Gastrocnemius medialis (tissue), 4 donors: Measurements from ENCODE around the gene IFNK. TPM values are rescaled to one million over a fixed set of nuclear protein-coding genes. Genes with fewer than 3 reads are reported as not detected.

Experiments used
- ATAC-seq, 2 donors: fragments of 150-250 bp; one replicate each; pipeline ENCODE4 v1.9.1; 2016
- DNase-seq, 2 donors: peaks; one replicate each; pipeline ENCODE4 v3.0.0-alpha.2; 2019
- H3K27ac ChIP-seq, 4 donors: fragments of 200-600 bp; sonication (generic); 1 replicate in 1 of 4; 2 replicates in 3 of 4; pipeline ENCODE4 v1.5.1; 2016 to 2018; ENCODE audit warnings: mild to moderate bottlenecking in 2 of 4, moderate library complexity in 1 of 4
- H3K27me3 ChIP-seq, 3 donors: fragments of 200-600 bp; sonication (generic) in 2 of 3; 1 replicate in 1 of 3; 2 replicates in 2 of 3; pipeline versions ENCODE4 v1.5.1 to v1.6.0; 2016 to 2019; ENCODE audit warnings: mild to moderate bottlenecking in 1 of 3, moderate library complexity in 1 of 3
- H3K36me3 ChIP-seq, 2 donors: fragments of 200-600 bp; sonication (generic) in 1 of 2; one replicate each; pipeline ENCODE4 v1.5.1; 2017 to 2018
- H3K4me1 ChIP-seq, 2 donors: fragments of 200-600 bp; sonication (generic) in 1 of 2; one replicate each; pipeline ENCODE4 v1.5.1; 2016 to 2017; ENCODE audit warnings: mild to moderate bottlenecking in 2 of 2
- H3K4me3 ChIP-seq, 4 donors: fragments of 200-600 bp; sonication (generic) in 3 of 4; 1 replicate in 1 of 4; 2 replicates in 3 of 4; pipeline ENCODE4 v1.5.1; 2016 to 2019; ENCODE audit warnings: mild to moderate bottlenecking in 2 of 4
- H3K9me3 ChIP-seq, 3 donors: fragments of 200-600 bp; sonication (generic) in 2 of 3; 1 replicate in 1 of 3; 2 replicates in 2 of 3; pipeline ENCODE4 v1.5.1; 2016 to 2019
- CTCF ChIP-seq, 5 experiments: fragments of 450-650 bp in 3 of 5; fragments of 200-600 bp in 2 of 5; sonication (generic) in 2 of 5; IDR thresholded peaks in 4 of 5; conservative IDR thresholded peaks in 1 of 5; 1 replicate in 4 of 5; 2 replicates in 1 of 5; pipeline ENCODE4 v1.5.1; 2016 to 2019; ENCODE audit warnings: antibody characterized with exemption in 5 of 5, mild to moderate bottlenecking in 3 of 5, moderate library complexity in 3 of 5
- POLR2A ChIP-seq, 2 donors: fragments of 450-650 bp; IDR thresholded peaks; one replicate each; pipeline ENCODE4 v1.6.1; 2017; ENCODE audit warnings: antibody characterized with exemption in 2 of 2, mild to moderate bottlenecking in 2 of 2, moderate library complexity in 2 of 2
- in situ Hi-C, 4 donors: fragments of 200-750 bp; cut with MboI; loops; one replicate each; pipeline versions ENCODE4 v1.15.0 to v1.8.0; 2017; ENCODE audit warnings: low sequenced_read_pairs in 4 of 4
- intact Hi-C: fragments of 100-400 bp; cut with DNase I; formaldehyde crosslinking; loops from one replicate; pipeline ENCODE4 v1.15.1; 2023; ENCODE audit warnings: low total_unique reads
- total RNA-seq, 4 donors: library from RNA; depleted of rRNA; stranded (reverse); fragments of >200 nt; gene quantifications; one replicate each; pipeline versions ENCODE4 v1.1.0 to v1.2.3, GENCODE V29; 2016

Gene IFNK
- total RNA-seq, 4 donors from 2014 or later = not detected

GRCh38 chr9:27523141-27523540 is 949 bp upstream of the IFNK start:
- in situ Hi-C loops (loop anchor here in 2 of 4 donors (5.0 to 10.0 kb wide), 2 partner anchors 58 to 66 kb away; no protein-coding TSS in a partner anchor), intact Hi-C loops (no loop called here)
- H3K9me3 ChIP-seq = no peaks in the 10 kb centered on the region
- H3K27ac ChIP-seq = no peak overlapping the region
- no peak for TF ChIP-seq POLR2A (IDR thresholded peaks at IDR 0.05)
- DNase-seq (no peak), ATAC-seq (no peak)
- no peaks in the 10 kb centered on the region for H3K36me3 ChIP-seq
- H3K4me3 ChIP-seq = no peak overlapping the region
- H3K4me1 ChIP-seq = peaks cover 7 to 14% of the 10 kb centered on the region in 2 donors
- no peaks in the 10 kb centered on the region for H3K27me3 ChIP-seq

- Histone ChIP-seq H3K27ac (peak overlapping the region; percentile 86 to 90 (median 88)), H3K4me3 (peak overlapping the region; percentile 72 to 91 (median 86)), H3K36me3 (no peaks in the 10 kb centered on the region), H3K27me3 (no peaks in the 10 kb centered on the region), H3K4me1 (peaks cover 7 to 15% of the 10 kb centered on the region in 2 donors), H3K9me3 (no peaks in the 10 kb centered on the region)
- in situ Hi-C loops (loop anchor here in 1 of 4 donors (5.0 to 10.0 kb wide), 2 partner anchors 63 to 195 kb away; no protein-coding TSS in a partner anchor), intact Hi-C loops (loop anchor here (2.0 to 5.0 kb wide), 4 partner anchors 45 to 150 kb away; partner anchors contain the start of gene C9orf72)
- TF ChIP-seq CTCF (IDR thresholded peaks at IDR 0.05 in 4 of 5, conservative IDR thresholded peaks at IDR 0.05 in 1 of 5) = no peak
- TF ChIP-seq POLR2A (IDR thresholded peaks at IDR 0.05) = no peak
- ATAC-seq (no peak), DNase-seq (no peak)
Observed at GRCh38 chr9:27527702-27528075, 3.6 kb downstream of the IFNK start.

DNA sequence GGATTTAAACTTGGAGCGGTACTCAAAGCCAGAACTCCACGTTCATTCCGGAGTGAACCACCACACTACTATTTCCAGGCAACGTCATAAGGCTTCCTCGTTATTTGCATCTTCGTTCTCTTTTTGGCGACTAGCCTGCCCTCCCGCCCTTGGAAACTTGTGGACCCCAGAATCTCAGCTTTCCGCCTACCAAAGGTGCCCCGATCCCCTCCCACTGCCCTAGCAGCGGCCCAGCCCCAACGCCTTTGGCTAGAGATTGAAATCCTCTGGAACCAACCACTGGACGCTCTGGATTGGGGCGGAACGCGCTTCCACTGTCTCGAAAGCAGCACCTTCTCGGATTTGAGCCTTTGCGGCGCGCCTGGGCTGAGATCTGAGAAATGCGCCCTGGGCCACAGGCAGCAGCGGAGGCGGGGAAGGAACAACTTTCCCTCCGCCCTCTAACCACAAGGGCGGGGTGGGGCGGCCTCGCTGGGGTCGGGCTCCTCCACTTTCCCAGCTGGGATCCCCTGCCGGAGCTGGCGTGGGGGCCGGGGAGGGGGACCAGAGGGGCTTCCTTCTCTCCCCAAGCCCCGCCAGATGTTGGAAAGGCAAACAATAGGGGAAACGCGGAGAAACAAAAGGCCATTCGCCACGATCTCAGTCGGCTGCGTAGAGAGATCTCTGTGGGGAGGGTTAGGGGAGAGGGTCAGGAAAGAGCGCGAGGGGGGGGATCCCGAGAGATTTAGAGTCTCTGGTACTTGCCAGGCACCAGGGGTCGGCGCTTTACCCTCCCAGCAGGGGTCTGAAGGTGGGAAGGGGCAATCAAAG is 4.2 kb downstream of the IFNK start:
- peak; percentile 71 to 74 for DNase-seq
- Histone ChIP-seq H3K27me3 (no peaks in the 10 kb centered on the region), H3K4me3 (peak overlapping the region; percentile 72 to 91 (median 86)), H3K27ac (peak overlapping the region; percentile 86 to 90 (median 88)), H3K4me1 (peaks cover 7 to 15% of the 10 kb centered on the region in 2 donors), H3K9me3 (no peaks in the 10 kb centered on the region), H3K36me3 (no peaks in the 10 kb centered on the region)
- TF ChIP-seq POLR2A (IDR thresholded peaks at IDR 0.05) (peak; percentile 69 to 86), CTCF (IDR thresholded peaks at IDR 0.05 in 4 of 5, conservative IDR thresholded peaks at IDR 0.05 in 1 of 5) (peak in 1 of 5 experiments; percentile 15)
- peak; percentile 70 to 76 for ATAC-seq
- intact Hi-C loops = loop anchor here (2.0 to 5.0 kb wide), 4 partner anchors 44 to 151 kb away; partner anchors contain the start of gene C9orf72
- in situ Hi-C loops = loop anchor here in 1 of 4 donors (5.0 to 10.0 kb wide), 2 partner anchors 63 to 196 kb away; no protein-coding TSS in a partner anchor

DNA sequence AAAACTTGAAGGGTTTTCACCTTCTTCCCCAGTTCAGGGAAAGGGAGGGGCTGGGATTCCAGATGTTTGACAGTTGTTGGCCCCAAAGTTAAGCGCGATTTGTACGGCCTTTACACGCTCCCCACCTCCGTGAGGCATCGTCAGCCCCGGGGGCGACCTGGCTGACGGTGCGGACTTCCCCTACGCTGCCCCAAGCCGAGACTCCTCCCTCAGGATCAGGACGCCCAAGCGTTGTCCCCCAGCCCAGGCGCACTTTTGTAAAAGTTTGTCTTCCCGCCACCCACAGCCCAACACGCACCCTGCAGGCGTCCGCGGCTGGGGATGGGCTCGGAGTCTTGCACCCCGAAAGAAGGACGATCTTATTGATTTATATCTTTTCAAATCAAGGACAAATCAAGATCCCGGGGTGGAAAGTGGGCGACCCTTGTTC is 4.8 kb downstream of the IFNK start:
- in situ Hi-C loops = loop anchor here in 1 of 4 donors (5.0 to 10.0 kb wide), 2 partner anchors 64 to 197 kb away; no protein-coding TSS in a partner anchor
- Histone ChIP-seq H3K27ac (peak overlapping the region; percentile 86 to 90 (median 88)), H3K4me1 (peaks cover 10 to 15% of the 10 kb centered on the region in 2 donors), H3K27me3 (no peaks in the 10 kb centered on the region), H3K4me3 (peak overlapping the region; percentile 72 to 91 (median 86)), H3K36me3 (no peaks in the 10 kb centered on the region), H3K9me3 (no peaks in the 10 kb centered on the region)
- intact Hi-C loops = loop anchor here (1.0 to 5.0 kb wide), 6 partner anchors 19 to 196 kb away; partner anchors contain the start of gene C9orf72
- ATAC-seq (peak; percentile 62 to 71), DNase-seq (peak; percentile 43)
- TF ChIP-seq CTCF (IDR thresholded peaks at IDR 0.05 in 4 of 5, conservative IDR thresholded peaks at IDR 0.05 in 1 of 5) (peak in 1 of 5 experiments; percentile 28), POLR2A (IDR thresholded peaks at IDR 0.05) (no peak)
